Colonic mucosa (tissue), 4 donors: ENCODE measurements around the gene TUBGCP2. TPM values are rescaled to one million over a fixed set of nuclear protein-coding genes. Genes with fewer than 3 reads are reported as not detected.

Source experiments
- DNase-seq: peaks from one replicate; pipeline ENCODE4 v3.0.0-alpha.2; 2020
- H3K27ac ChIP-seq: fragments of 200-600 bp; one replicate; pipeline ENCODE4 v1.8.0; 2021
- H3K27me3 ChIP-seq: fragments of 200-600 bp; one replicate; pipeline ENCODE4 v1.8.0; 2021
- H3K36me3 ChIP-seq: fragments of 200-600 bp; one replicate; pipeline ENCODE4 v1.8.0; 2021
- H3K4me1 ChIP-seq: fragments of 200-600 bp; one replicate; pipeline ENCODE4 v1.8.0; 2021; ENCODE audit warnings: mild to moderate bottlenecking
- H3K4me3 ChIP-seq: fragments of 200-600 bp; one replicate; pipeline ENCODE4 v1.8.0; 2021
- H3K9ac ChIP-seq, 2 donors: one replicate each; pipeline ENCODE4 v1.7.0; 2013; ENCODE audit warnings: control low read depth in 2 of 2, low read depth in 2 of 2, low read length in 2 of 2
- H3K9me3 ChIP-seq: fragments of 200-600 bp; one replicate; pipeline ENCODE4 v1.8.0; 2021
- CTCF ChIP-seq: fragments of 200-600 bp; IDR thresholded peaks from one replicate; pipeline ENCODE4 v1.8.0; 2022; ENCODE audit warnings: antibody characterized with exemption, mild to moderate bottlenecking
- intact Hi-C: fragments of 100-400 bp; cut with DNase I; formaldehyde crosslinking; loops from one replicate; pipeline ENCODE4 v1.14.1; 2022
- total RNA-seq, 2 donors: library from RNA; stranded (reverse); fragmentation: NEBNext Ultra II Directional in 1 of 2; extraction: Animal tissue kit (Norgen Biotek cat#: 25700) in 1 of 2; gene quantifications; one replicate each; pipeline ENCODE4 v1.2.1, GENCODE V29; 2021
- donor health status: healthy.
- donor health status: DM: no; HTN: no; CAD: no.
- donor health status: DM: no; HTN: no; CAD: no.

The TUBGCP2 gene
- total RNA-seq, 2 donors from 2014 or later: 64.7 to 67.5 TPM

- no peak for TF ChIP-seq CTCF
- peak overlapping the region; percentile 24 for H3K4me3 ChIP-seq
- H3K27ac ChIP-seq: no peak overlapping the region
- no peaks in the 10 kb centered on the region for H3K4me1 ChIP-seq
- DNase-seq: no peak
- no peaks in the 10 kb centered on the region for H3K9me3 ChIP-seq
- H3K36me3 ChIP-seq: no peaks in the 10 kb centered on the region
- peaks cover 23% of the 10 kb centered on the region for H3K27me3 ChIP-seq
- intact Hi-C loops: no loop called here
- no peak overlapping the region for H3K9ac ChIP-seq
Measured at GRCh38 chr10:133241501-133242205, 67.0 kb downstream of the TUBGCP2 start.

- Histone ChIP-seq H3K27me3 (peaks cover 33% of the 10 kb centered on the region), H3K4me1 (no peaks in the 10 kb centered on the region), H3K9me3 (no peaks in the 10 kb centered on the region), H3K9ac (no peak overlapping the region), H3K27ac (no peak overlapping the region), H3K36me3 (no peaks in the 10 kb centered on the region), H3K4me3 (no peak overlapping the region)
- intact Hi-C loops: no loop called here
- TF ChIP-seq CTCF: no peak
- no peak for DNase-seq
Measured at GRCh38 chr10:133239990-133240389, 68.7 kb downstream of the TUBGCP2 start.

- H3K4me1 ChIP-seq: no peaks in the 10 kb centered on the region
- intact Hi-C loops: no loop called here
- no peak overlapping the region for H3K27ac ChIP-seq
- H3K9ac ChIP-seq: no peak overlapping the region
- no peak overlapping the region for H3K4me3 ChIP-seq
- DNase-seq: no peak
- peaks cover 33% of the 10 kb centered on the region for H3K27me3 ChIP-seq
- no peaks in the 10 kb centered on the region for H3K9me3 ChIP-seq
- TF ChIP-seq CTCF: no peak
- H3K36me3 ChIP-seq: no peaks in the 10 kb centered on the region
Measured at GRCh38 chr10:133238466-133238804, 70.2 kb downstream of the TUBGCP2 start.

- Histone ChIP-seq H3K36me3 (no peaks in the 10 kb centered on the region), H3K9me3 (no peaks in the 10 kb centered on the region), H3K27me3 (peaks cover 33% of the 10 kb centered on the region), H3K4me1 (no peaks in the 10 kb centered on the region), H3K27ac (no peak within 1 kb of the TSS), H3K9ac (no peak within 1 kb of the TSS), H3K4me3 (no peak within 1 kb of the TSS)
- no peak for DNase-seq
- TF ChIP-seq CTCF: no peak
- intact Hi-C loops: no loop called here
Measured at GRCh38 chr10:133237588-133238465, 70.8 kb downstream of the TUBGCP2 start, which contains the start of gene VENTX. TSS of gene VENTX (plus strand) at chr10:133237855. CDS start at chr10:133237915, 60 bp downstream.

GRCh38 chr10:133237241-133237587 lies 71.5 kb downstream of the TUBGCP2 start:
- intact Hi-C loops: no loop called here
- Histone ChIP-seq H3K27me3 (peaks cover 33% of the 10 kb centered on the region), H3K27ac (no peak overlapping the region), H3K4me3 (no peak overlapping the region), H3K4me1 (no peaks in the 10 kb centered on the region), H3K9me3 (no peaks in the 10 kb centered on the region), H3K9ac (no peak overlapping the region), H3K36me3 (no peaks in the 10 kb centered on the region)
- no peak for TF ChIP-seq CTCF
- no peak for DNase-seq
